Esophagus squamous epithelium (tissue), 5 donors: ENCODE results near the gene PDCD4. TPM values are rescaled to one million over a fixed set of nuclear protein-coding genes. Genes with fewer than 3 reads are reported as not detected.
"Not testable (repeated sequence)": the region's sequence is repeated elsewhere in the genome, so short reads cannot be mapped to it uniquely, and the experiment has no call there.

ENCODE experiments used
- DNase-seq: peaks from one replicate; lab custom pipeline; 2025; lab: John Stamatoyannopoulos, UW
- H3K27ac ChIP-seq, 4 donors: fragments of 200-600 bp; sonication (generic); one replicate each; pipeline ENCODE4 v1.5.1; 2016 to 2019; ENCODE audit warnings: mild to moderate bottlenecking in 1 of 4
- H3K27me3 ChIP-seq, 4 donors: fragments of 200-600 bp; sonication (generic); 1 replicate in 3 of 4; 2 replicates in 1 of 4; pipeline versions ENCODE4 v1.5.1 to v1.6.0; 2017 to 2021; ENCODE audit warnings: antibody characterized with exemption in 1 of 4
- H3K36me3 ChIP-seq, 3 donors: fragments of 200-600 bp; sonication (generic); one replicate each; pipeline ENCODE4 v1.5.1; 2016 to 2019
- H3K4me1 ChIP-seq, 3 donors: fragments of 200-600 bp; sonication (generic); one replicate each; pipeline ENCODE4 v1.5.1; 2017 to 2019
- H3K4me3 ChIP-seq, 4 donors: fragments of 200-600 bp; sonication (generic); 1 replicate in 3 of 4; 2 replicates in 1 of 4; pipeline ENCODE4 v1.5.1; 2016 to 2019; ENCODE audit warnings: mild to moderate bottlenecking in 2 of 4, moderate library complexity in 1 of 4
- H3K9me3 ChIP-seq, 3 donors: fragments of 200-600 bp; sonication (generic); one replicate each; pipeline ENCODE4 v1.5.1; 2016 to 2019
- CTCF ChIP-seq, 6 experiments: fragments of 450-650 bp in 4 of 6; fragments of 200-600 bp in 2 of 6; sonication (generic) in 2 of 6; IDR thresholded peaks; one replicate each; pipeline ENCODE4 v1.5.1; 2016 to 2019; ENCODE audit warnings: antibody characterized with exemption in 6 of 6, mild to moderate bottlenecking in 4 of 6, moderate library complexity in 4 of 6
- POLR2A ChIP-seq, 4 donors: fragments of 450-650 bp; IDR thresholded peaks; one replicate each; pipeline ENCODE4 v1.6.1; 2017; ENCODE audit warnings: antibody characterized with exemption in 4 of 4, mild to moderate bottlenecking in 4 of 4, moderate library complexity in 3 of 4
- WGBS, 2 donors: methylation state at CpG; one replicate each; pipeline ENCODE4 v1.1.5; 2018; 5-methylcytosine and 5-hydroxymethylcytosine counted together
- intact Hi-C: fragments of 100-400 bp; cut with DNase I; formaldehyde crosslinking; loops from one replicate; pipeline ENCODE4 v1.15.0; 2022
- total RNA-seq, 4 donors: library from RNA; depleted of rRNA; stranded (reverse); fragments of >200 nt; gene quantifications; one replicate each; pipeline ENCODE4 v1.1.0, GENCODE V29; 2016
- donor health status: DM: yes; HTN: yes; CAD: no.

The PDCD4 gene
- total RNA-seq, 4 donors from 2014 or later, result 68.3 to 299 (median 171) TPM

DNA sequence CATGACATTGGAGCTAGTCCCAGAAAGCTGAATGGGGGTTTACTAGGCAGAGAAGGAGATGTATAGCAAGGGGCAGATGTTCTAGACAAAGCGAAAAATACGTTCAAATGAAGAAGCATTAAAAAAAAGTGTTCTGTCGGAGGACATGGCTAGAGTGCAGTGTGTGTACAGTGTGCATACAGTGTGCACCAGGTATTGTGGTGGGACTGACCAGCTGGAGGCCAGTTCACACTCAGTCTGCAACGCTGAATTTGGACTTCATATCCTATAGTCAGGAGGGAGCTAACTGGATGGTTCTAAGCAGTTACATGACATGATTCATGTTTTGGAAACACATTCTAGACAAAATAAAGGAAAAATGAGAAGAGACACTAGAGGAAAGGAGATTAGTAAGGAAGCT, 38.4 kb downstream of the PDCD4 start:
- no peak for DNase-seq
- TF ChIP-seq CTCF (IDR thresholded peaks at IDR 0.05) (no peak), POLR2A (IDR thresholded peaks at IDR 0.05) (no peak)
- 77 to 82% methylated on average over 4 of the region's 4 CpGs for WGBS, 2 donors

GRCh38 chr10:110912374-110912773, 40.6 kb downstream of the PDCD4 start:
- no peaks in the 10 kb centered on the region for H3K27me3 ChIP-seq
- no peaks in the 10 kb centered on the region for H3K36me3 ChIP-seq
- no peak for DNase-seq
- WGBS, 2 donors, result 62 to 67% methylated on average over 3 of the region's 3 CpGs
- no peak overlapping the region for H3K4me3 ChIP-seq
- no peak overlapping the region for H3K27ac ChIP-seq
- no peaks in the 10 kb centered on the region for H3K9me3 ChIP-seq
- TF ChIP-seq POLR2A (IDR thresholded peaks at IDR 0.05) (no peak), CTCF (IDR thresholded peaks at IDR 0.05) (no peak)
- intact Hi-C loops, result no loop called here
- peaks cover 0 to 2% (median under 1%) of the 10 kb centered on the region in 3 donors for H3K4me1 ChIP-seq

More for the DNA sequence above, 38.4 kb downstream of the PDCD4 start:
- H3K9me3 ChIP-seq, result no peaks in the 10 kb centered on the region
- no peaks in the 10 kb centered on the region for H3K36me3 ChIP-seq
- H3K4me3 ChIP-seq, result no peak overlapping the region
- intact Hi-C loops, result no loop called here
- no peaks in the 10 kb centered on the region for H3K27me3 ChIP-seq
- no peaks in the 10 kb centered on the region for H3K4me1 ChIP-seq
- H3K27ac ChIP-seq, result no peak overlapping the region

- H3K36me3 ChIP-seq, result no peaks in the 10 kb centered on the region
- no peak overlapping the region for H3K4me3 ChIP-seq
- intact Hi-C loops, result no loop called here
- no peak overlapping the region for H3K27ac ChIP-seq
- DNase-seq, result no peak
- 69 to 74% methylated on average over 2 of the region's 2 CpGs for WGBS, 2 donors
- H3K4me1 ChIP-seq, result peaks cover 6 to 12% (median 7%) of the 10 kb centered on the region in 3 donors
- H3K27me3 ChIP-seq, result no peaks in the 10 kb centered on the region
- TF ChIP-seq POLR2A (IDR thresholded peaks at IDR 0.05) (no peak), CTCF (IDR thresholded peaks at IDR 0.05) (no peak)
- no peaks in the 10 kb centered on the region for H3K9me3 ChIP-seq
Measured at GRCh38 chr10:110914431-110914830, 42.7 kb downstream of the PDCD4 start.

DNA sequence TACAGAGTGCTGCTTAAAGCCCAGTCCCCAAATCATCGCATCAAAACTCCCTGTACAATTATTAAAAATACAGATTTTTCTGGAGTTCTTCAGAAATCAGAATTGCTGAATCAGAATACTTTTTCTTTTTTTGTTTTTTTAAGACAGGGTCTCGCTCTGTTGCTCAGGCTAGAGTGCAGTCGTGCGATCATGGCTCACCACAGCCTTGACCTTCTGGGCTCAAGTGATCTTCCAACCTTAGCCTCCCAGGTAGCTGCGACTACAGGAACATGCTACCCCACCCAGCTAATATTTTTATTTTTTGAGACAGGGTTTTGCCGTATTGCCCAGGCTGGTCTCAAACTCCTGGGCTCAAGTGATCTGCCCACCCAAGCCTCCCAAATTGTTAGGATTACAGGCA, 43.3 kb downstream of the PDCD4 start:
- 91 to 94% methylated on average over 6 of the region's 6 CpGs for WGBS, 2 donors
- intact Hi-C loops, result no loop called here
- Histone ChIP-seq H3K27ac (no peak overlapping the region), H3K4me1 (peaks cover 6 to 12% (median 7%) of the 10 kb centered on the region in 3 donors), H3K27me3 (no peaks in the 10 kb centered on the region), H3K4me3 (no peak overlapping the region), H3K36me3 (no peaks in the 10 kb centered on the region), H3K9me3 (no peaks in the 10 kb centered on the region)
- no peak for TF ChIP-seq CTCF (IDR thresholded peaks at IDR 0.05)
- DNase-seq, result no peak

- intact Hi-C loops, H3K9me3 ChIP-seq, DNase-seq, H3K27ac ChIP-seq, H3K36me3 ChIP-seq, H3K4me3 ChIP-seq, H3K27me3 ChIP-seq: not testable (repeated sequence)
- H3K4me1 ChIP-seq, result peaks cover 6 to 15% (median 7%) of the 10 kb centered on the region in 3 donors
- WGBS, 2 donors, result 93 to 94% methylated on average over 3 to 4 of the region's 4 CpGs
Measured at GRCh38 chr10:110915600-110915999, 43.9 kb downstream of the PDCD4 start.
